SH-SY5Y (cell line): ENCODE measurements around the gene PRUNE2.

Experiments
- GATA2 ChIP-seq: IDR thresholded peaks from 2 replicates; pipeline ENCODE4 v1.6.1; 2011; ENCODE audit warnings: mild to moderate bottlenecking, low read depth, low read length
- GATA3 ChIP-seq: IDR thresholded peaks from 2 replicates; pipeline ENCODE4 v1.6.1; 2011; ENCODE audit warnings: low read depth, mild to moderate bottlenecking, low read length, moderate library complexity

DNA sequence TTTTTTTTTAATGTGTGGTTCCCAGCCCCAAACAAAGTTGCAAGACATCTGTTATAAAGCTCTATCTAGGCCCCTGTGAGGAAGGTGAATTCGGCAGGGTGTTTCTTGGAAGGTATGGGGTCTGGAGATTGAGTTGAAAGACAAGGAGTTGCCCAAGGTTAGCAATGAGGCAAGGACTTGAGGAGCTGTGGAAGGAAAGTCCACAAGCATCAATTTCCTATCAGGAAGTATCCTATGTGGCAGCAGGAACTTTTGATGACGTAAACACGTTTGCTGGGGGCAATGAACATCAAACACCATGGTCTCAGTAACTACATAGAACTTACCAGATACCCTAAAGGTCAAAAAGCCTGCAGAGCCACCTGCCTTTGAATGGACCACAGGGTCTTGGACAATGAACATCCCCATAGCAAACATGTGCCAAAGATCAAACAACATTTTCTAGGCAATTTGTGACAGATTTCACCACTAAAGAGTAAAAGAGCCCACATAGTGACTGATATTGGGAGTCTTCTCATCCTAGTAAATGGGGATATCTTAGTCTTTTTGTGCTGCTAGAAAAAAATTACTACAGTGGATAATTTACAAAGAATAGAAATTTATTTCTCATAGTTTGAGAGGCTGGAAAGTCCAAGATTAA is 301.9 kb downstream of the PRUNE2 start:
- TF ChIP-seq GATA3 (no peak), GATA2 (no peak)
